Memory B cell (primary cell): ENCODE results near the gene AMACR.

ENCODE experiments used
- ATAC-seq: fragments of 150-1000 bp; cut with Tn5 transposase; 2 replicates; pipeline ENCODE4 v1.10.0; 2021; ENCODE audit warnings: low read depth, mild to moderate bottlenecking, moderate library complexity
- DNase-seq, 2 donors: peaks; one replicate each; pipeline ENCODE4 v3.0.0; 2022; ENCODE audit warnings: low spot score in 2 of 2
- H3K27ac Mint-ChIP-seq: one replicate; pipeline ENCODE4 v1.8.0; 2022; ENCODE audit warnings: mild to moderate bottlenecking, moderate library complexity, mixed read lengths
- H3K27me3 Mint-ChIP-seq: one replicate; pipeline ENCODE4 v1.8.0; 2022; ENCODE audit warnings: mixed read lengths
- H3K36me3 Mint-ChIP-seq: one replicate; pipeline ENCODE4 v1.8.0; 2022; ENCODE audit warnings: mild to moderate bottlenecking, mixed read lengths
- H3K4me1 Mint-ChIP-seq: one replicate; pipeline ENCODE4 v1.8.0; 2022; ENCODE audit warnings: mixed read lengths
- H3K4me3 Mint-ChIP-seq: one replicate; pipeline ENCODE4 v1.8.0; 2022; ENCODE audit warnings: mild to moderate bottlenecking, moderate library complexity, mixed read lengths
- H3K9me3 Mint-ChIP-seq: one replicate; pipeline ENCODE4 v1.8.0; 2022; ENCODE audit warnings: mixed read lengths

The AMACR gene

DNA sequence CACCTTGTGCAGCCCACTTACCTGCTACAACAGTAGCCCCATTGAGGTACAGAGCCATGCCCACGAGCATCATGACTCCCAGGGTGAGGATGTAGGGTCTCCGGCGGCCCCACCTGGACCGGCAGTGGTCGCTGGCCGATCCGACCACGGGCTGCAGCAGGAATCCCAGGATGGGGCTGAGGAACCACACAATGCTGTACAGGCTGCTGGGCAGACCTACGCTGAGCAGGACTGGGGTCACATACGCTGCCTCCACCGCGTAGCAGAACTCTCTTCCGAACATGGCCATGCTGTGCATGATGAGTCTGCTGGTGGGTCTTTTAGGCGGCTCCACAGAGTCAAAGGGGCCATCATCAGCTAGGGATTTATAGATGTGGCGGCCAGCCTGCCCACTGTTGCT lies 23.7 kb downstream of the AMACR start:
- no peak overlapping the region for H3K4me3 Mint-ChIP-seq

DNA sequence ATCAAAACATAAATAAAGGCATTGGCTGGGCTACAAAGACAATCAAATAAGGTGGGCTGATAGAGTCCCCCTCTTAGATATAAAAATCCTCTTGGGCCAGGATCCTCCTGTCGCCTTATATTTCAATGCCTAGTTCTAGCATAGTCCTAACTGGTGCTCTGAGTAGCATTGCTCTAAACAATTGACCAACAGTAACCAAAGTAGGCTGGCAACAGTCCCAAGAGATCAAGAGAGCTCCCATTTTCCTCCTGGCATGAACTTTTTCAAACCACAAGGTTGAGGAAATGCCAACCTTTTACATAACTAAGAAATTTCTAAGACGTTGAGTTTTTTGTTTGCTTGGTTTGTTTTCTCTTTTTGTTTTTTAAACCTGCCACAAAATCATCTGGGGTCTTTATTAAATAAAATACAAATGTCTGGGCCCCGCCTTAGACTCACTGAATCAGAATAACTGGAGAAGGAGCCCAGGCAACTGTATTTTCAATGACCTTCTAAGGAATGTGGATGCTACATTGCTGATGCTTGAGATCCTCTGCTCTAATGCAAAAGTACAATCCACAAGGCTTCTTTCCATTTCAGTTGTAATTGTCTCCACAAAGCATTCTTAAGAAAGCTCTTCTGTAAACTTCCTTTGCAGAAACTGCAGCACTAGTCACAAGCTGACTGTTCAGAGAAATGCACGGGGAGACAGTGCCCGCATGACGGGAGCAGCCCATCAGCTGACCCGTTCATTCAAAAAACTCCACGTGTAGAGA lies 26.3 kb downstream of the AMACR start:
- Mint-ChIP-seq H3K4me3 (no peak overlapping the region), H3K27me3 (peaks cover 2% of the 10 kb centered on the region), H3K27ac (no peak overlapping the region), H3K4me1 (no peaks in the 10 kb centered on the region), H3K36me3 (no peaks in the 10 kb centered on the region), H3K9me3 (no peaks in the 10 kb centered on the region)
- DNase-seq = no peak
- ATAC-seq = no peak

More for the DNA sequence above, 23.7 kb downstream of the AMACR start:
- ATAC-seq = no peak
- Mint-ChIP-seq H3K9me3 (no peaks in the 10 kb centered on the region), H3K27ac (no peak overlapping the region), H3K27me3 (no peaks in the 10 kb centered on the region), H3K4me1 (no peaks in the 10 kb centered on the region), H3K36me3 (peaks cover 14% of the 10 kb centered on the region)
- DNase-seq = no peak

DNA sequence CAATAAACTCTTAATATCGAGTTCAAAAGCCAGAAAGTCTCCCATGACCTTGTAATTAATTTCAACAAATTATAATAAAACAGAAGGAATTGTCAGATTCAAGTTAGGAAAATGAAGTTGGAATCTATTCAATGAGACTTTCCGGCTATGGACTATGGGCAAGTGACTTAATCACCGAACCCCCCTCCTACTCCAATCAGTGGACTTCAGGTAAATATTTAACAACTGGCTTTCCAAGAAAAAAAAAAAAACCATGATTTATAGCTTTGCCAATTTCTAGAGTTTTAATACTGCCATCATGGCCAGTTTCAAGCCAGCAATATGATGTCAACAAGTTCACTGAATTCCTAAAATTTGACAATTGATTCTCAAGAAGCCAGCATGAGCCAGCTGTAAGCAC lies 27.8 kb downstream of the AMACR start:
- H3K9me3 Mint-ChIP-seq = no peaks in the 10 kb centered on the region
- no peak overlapping the region for H3K27ac Mint-ChIP-seq
- no peak for DNase-seq
- H3K27me3 Mint-ChIP-seq = peaks cover 2% of the 10 kb centered on the region
- H3K4me3 Mint-ChIP-seq = no peak overlapping the region
- H3K36me3 Mint-ChIP-seq = no peaks in the 10 kb centered on the region
- ATAC-seq = no peak
- no peaks in the 10 kb centered on the region for H3K4me1 Mint-ChIP-seq

DNA sequence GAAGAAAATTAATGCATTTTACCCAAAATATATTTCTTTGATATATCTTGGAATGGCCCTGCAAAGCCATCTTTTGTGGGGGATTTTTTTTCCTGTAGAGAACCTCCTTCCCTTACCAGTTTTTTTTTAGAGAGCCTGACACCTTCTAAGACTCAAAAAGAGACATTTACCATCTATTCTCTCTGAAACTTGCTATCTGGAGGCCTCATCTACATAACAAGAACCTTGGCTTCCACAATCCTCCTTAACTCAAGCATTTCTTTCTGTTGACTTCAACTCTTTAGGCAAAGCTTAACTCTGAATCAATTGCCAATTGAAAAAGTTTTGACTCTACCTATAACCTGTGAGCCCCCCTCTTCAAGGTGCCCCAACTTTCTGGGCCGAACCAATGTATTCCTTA lies 29.5 kb downstream of the AMACR start:
- no peak for ATAC-seq
- Mint-ChIP-seq H3K27me3 (peaks cover 2% of the 10 kb centered on the region), H3K27ac (no peak overlapping the region), H3K4me1 (no peaks in the 10 kb centered on the region), H3K9me3 (no peaks in the 10 kb centered on the region), H3K4me3 (no peak overlapping the region), H3K36me3 (no peaks in the 10 kb centered on the region)
- DNase-seq = no peak

DNA sequence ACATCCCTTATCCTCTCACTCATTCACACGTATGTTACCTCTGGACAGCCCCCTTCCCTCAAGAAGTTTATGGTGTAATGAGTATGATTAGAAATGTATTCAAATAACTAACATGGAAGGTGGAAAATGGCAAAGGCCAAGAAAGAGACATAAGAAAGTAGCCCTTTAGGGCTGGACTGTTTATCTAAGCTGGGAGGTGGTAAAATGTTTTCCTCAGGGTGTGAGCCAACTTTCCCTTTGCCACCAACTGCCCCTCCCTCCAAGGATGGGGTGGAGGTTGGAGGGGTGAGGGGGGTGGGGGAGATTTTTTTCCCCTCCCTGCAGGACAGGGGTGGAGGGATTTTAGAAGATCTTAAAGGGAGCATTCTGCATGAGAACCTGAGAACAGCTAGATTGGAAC lies 31.5 kb downstream of the AMACR start:
- peaks cover 2% of the 10 kb centered on the region for H3K27me3 Mint-ChIP-seq
- H3K4me1 Mint-ChIP-seq = no peaks in the 10 kb centered on the region
- DNase-seq (no peak), ATAC-seq (no peak)
- H3K9me3 Mint-ChIP-seq = no peaks in the 10 kb centered on the region
- H3K36me3 Mint-ChIP-seq = no peaks in the 10 kb centered on the region
- H3K27ac Mint-ChIP-seq = no peak overlapping the region
- no peak overlapping the region for H3K4me3 Mint-ChIP-seq

DNA sequence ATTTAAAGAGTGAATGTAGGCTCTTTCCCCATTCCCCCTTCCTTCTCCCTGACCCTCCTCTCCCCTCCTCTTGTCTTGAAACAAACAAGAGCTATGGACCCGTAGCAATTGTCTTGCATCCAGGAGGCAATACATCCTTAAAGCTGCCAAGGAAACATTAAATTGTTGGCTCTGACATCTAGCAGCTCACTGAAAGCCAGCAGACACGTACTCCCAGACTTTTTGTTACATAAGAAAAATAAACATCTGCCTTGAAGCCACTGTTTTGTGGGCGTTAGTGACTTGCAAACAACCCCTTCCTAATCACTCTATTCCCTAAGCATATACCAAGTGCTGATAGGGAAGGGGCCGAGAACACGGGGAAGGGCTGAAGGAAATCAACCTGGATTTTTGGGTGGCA lies 32.0 kb downstream of the AMACR start:
- no peak for ATAC-seq
- Mint-ChIP-seq H3K4me3 (no peak overlapping the region), H3K27ac (no peak overlapping the region), H3K9me3 (no peaks in the 10 kb centered on the region), H3K27me3 (peaks cover 2% of the 10 kb centered on the region), H3K4me1 (no peaks in the 10 kb centered on the region), H3K36me3 (no peaks in the 10 kb centered on the region)
- no peak for DNase-seq

DNA sequence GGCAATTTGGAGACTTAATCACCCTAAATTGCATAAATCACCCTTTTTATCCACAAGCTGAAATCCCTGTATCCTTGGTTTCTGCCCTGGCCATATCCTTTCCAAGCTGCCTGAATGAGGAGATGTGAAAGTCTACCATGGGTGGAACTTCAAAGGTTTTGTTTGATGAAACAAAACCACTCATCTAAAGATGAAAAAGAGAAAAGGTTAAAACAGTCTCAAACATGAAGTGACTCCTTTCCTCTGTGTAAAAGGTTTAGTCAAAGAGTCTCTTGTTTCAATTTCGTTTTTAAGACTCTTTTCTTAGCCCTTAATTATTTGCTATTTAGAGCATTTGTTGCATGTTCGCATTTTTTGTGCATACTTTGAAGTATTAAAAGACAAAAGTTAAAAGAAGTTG lies 34.6 kb downstream of the AMACR start:
- no peaks in the 10 kb centered on the region for H3K36me3 Mint-ChIP-seq
- DNase-seq (no peak), ATAC-seq (no peak)
- no peak overlapping the region for H3K27ac Mint-ChIP-seq
- no peaks in the 10 kb centered on the region for H3K9me3 Mint-ChIP-seq
- H3K27me3 Mint-ChIP-seq = peaks cover 2% of the 10 kb centered on the region
- peaks cover 2% of the 10 kb centered on the region for H3K4me1 Mint-ChIP-seq
- H3K4me3 Mint-ChIP-seq = no peak overlapping the region

DNA sequence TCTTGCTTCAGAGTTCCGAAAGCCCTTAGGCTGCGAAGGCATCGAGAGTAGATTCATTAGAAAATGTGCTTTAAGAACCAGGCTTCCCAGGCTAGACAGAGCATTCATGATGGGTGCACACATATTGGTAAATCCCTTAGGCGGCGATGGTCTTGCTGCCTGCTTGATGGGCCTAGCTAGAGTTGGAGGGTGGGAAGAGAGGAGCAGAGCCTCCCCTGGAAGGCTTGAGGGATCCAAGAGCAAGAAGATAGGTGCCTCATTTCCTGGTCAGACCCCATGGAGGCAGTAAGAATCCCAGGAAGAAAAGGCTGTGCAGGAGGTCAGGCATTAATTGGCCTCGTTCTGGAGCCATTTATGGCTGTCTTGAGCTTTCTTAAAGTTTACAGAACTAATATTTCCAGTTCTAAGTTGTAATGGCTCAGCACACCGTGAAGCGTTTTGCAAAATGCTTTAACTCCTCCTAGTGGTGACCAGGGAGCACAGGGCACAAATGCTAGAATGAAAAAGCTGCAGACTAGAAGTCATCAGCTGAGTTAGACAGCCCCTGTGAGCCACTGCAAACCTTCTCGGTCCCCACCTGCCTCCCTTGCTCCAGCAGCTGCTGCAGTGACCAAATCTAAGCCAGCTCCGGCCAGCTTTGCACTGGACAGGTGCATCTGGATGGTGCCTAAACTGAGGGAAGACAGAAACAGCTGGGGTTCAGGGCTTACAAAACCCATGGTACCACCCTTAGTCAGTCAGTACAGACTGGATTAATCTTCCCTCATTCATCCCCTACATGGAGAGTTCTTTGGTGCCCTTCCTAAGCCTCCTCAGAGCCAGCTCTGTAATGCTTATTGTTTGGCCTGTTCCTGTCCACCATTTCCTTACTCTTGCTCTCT lies 38.0 kb downstream of the AMACR start:
- H3K27me3 Mint-ChIP-seq = no peaks in the 10 kb centered on the region
- H3K4me1 Mint-ChIP-seq = peaks cover 2% of the 10 kb centered on the region
- H3K4me3 Mint-ChIP-seq = no peak overlapping the region
- no peaks in the 10 kb centered on the region for H3K36me3 Mint-ChIP-seq
- ATAC-seq = peak; percentile 50
- DNase-seq = no peak
- no peaks in the 10 kb centered on the region for H3K9me3 Mint-ChIP-seq
- no peak overlapping the region for H3K27ac Mint-ChIP-seq

DNA sequence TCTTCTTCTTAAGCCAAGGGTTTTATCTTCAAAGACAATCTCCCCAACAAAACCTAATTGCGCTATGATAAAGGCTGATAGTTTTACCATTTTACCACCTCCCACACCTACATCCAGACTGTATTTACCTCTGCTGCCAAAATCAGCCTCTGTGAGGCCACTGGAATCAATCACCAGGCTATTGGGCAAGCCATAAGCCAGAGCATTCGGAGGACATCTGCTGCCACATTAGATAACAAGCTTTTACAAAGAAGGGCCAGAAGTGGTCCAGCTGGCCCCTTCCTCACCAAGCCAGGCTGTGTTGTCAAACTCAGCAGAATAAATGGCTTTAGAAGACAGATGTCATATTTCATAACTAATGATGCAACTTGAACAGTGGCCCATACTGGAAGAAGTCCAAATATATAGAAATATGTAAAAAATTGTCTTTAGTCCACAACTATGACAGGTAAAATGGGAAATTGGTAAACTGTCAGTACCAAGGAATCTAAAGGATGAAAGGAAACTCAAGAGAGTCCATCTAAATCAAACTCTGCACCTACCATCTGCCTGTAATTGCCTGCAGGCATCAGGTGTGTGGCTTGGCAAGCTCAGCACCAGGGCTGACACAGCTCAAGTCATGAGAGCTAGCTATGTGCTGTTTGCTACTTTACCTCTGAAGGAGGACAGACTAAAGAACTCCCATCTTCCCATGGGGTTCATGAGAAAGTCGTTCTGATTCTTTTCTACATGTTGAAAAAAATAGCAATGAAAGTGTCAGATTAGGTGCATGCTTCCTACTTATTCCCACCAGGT lies 39.4 kb downstream of the AMACR start:
- Mint-ChIP-seq H3K4me3 (no peak overlapping the region), H3K36me3 (no peaks in the 10 kb centered on the region), H3K4me1 (peaks cover 2% of the 10 kb centered on the region), H3K9me3 (no peaks in the 10 kb centered on the region), H3K27me3 (no peaks in the 10 kb centered on the region), H3K27ac (no peak overlapping the region)
- DNase-seq = no peak
- ATAC-seq = no peak

DNA sequence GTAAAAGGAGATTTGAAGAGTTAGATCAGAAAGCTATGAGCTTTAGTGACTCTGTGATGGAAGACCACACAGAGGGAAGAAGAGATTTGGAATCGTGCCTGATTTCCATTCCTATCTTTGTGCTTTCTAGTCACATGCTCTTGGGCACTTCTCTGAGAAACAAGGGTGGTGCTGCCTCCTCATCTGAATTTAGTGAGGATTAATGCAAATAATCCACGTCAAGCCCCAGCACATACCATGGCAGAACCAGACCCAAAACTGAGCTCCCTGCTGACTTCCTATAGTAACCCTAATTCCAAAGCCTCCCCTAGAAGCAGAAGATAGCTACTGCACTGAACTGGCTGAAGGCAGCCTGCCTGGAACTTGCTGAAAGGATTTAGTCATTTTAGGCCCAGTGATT lies 41.0 kb downstream of the AMACR start:
- Mint-ChIP-seq H3K4me1 (peaks cover 2% of the 10 kb centered on the region), H3K27me3 (peaks cover 2% of the 10 kb centered on the region), H3K4me3 (no peak overlapping the region), H3K9me3 (no peaks in the 10 kb centered on the region), H3K27ac (no peak overlapping the region), H3K36me3 (no peaks in the 10 kb centered on the region)
- DNase-seq = no peak
- ATAC-seq = no peak

DNA sequence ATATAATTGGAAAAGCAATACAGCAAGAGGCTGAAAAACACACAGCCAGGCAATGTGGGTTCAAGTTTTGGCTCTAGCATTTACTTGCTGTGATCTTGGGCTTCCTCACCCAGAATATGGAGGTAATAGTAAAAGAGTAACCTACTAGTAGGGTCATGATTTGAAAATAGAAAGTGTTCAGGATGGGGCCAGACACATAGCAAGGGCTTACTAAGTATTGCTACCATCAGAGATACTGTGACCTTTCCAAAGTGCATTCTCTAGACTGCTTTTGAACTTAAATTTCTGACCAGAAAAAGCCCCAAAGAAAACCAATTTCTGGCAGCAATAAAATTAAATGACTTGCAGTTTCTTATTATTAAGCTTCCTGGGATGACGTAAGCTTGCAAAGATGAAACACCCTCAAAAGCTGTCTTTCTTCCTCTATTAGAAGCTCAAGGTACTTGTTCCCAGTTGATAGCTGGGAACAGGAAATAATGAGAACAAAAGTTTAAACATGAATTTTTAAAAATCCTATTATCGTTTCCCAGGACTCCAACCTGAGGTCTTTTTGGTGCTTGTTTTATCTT lies 43.6 kb downstream of the AMACR start:
- Mint-ChIP-seq H3K27me3 (peaks cover 5% of the 10 kb centered on the region), H3K27ac (no peak overlapping the region), H3K36me3 (no peaks in the 10 kb centered on the region), H3K9me3 (no peaks in the 10 kb centered on the region), H3K4me1 (no peaks in the 10 kb centered on the region), H3K4me3 (no peak overlapping the region)
- DNase-seq (no peak), ATAC-seq (no peak)

DNA sequence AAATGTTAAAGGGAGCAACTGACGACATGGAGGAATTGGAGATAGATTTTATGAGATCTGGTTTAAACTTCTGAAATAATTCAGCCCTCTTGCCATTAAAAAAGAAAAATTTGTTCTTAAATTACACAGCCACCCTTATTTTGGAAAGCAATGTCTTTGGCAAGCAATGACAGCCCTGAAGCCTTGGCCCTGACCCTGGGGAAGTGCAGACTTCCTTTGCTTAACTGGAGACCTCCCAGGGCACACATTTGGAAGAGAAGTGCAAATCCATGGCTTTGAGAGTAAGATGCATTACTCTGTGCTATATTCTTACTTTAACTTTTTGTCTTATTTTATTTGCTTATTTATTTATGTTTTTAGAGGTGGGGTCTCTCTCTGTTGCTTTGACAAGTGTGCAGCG lies 49.7 kb downstream of the AMACR start:
- no peaks in the 10 kb centered on the region for H3K4me1 Mint-ChIP-seq
- no peaks in the 10 kb centered on the region for H3K9me3 Mint-ChIP-seq
- H3K27me3 Mint-ChIP-seq = peaks cover 5% of the 10 kb centered on the region
- no peaks in the 10 kb centered on the region for H3K36me3 Mint-ChIP-seq
- DNase-seq = no peak
- H3K27ac Mint-ChIP-seq = no peak overlapping the region
- H3K4me3 Mint-ChIP-seq = no peak overlapping the region
- ATAC-seq = no peak

DNA sequence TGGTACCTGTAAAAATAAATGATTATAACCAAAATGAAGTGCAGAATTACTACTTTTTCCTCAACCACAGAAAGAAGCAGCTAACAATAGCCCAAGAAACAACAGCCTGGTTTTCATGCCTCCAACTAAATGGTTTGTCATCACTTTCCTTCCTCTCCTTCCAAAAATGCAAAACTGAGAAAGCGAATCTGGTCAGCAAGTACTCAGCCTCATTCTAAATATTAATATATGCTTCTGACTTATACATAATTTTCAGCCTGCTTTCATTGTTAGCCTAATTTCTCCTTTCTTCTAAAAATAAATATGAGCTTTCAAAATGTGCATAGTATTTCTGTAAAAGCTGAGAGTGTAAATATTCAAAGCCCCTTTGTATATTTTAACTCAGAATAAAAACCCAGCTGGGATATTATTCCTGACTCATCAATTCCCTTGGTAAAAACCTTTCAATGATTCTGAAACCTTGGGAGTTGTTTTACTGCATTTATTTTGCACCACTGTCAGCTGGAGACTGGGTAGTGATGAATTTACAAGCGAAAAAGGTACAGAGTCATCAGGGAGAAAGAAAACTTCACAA lies 50.2 kb downstream of the AMACR start:
- no peaks in the 10 kb centered on the region for H3K36me3 Mint-ChIP-seq
- peaks cover 5% of the 10 kb centered on the region for H3K27me3 Mint-ChIP-seq
- H3K27ac Mint-ChIP-seq = no peak overlapping the region
- no peak overlapping the region for H3K4me3 Mint-ChIP-seq
- H3K9me3 Mint-ChIP-seq = no peaks in the 10 kb centered on the region
- ATAC-seq (no peak), DNase-seq (no peak)
- no peaks in the 10 kb centered on the region for H3K4me1 Mint-ChIP-seq
